Fibroblast of skin of abdomen (primary cell): Measurements from ENCODE around the gene GALNT9.

ENCODE experiments used
- DNase-seq: peaks from one replicate; pipeline ENCODE4 v3.0.0-alpha.2; 2013

The GALNT9 gene

GRCh38 chr12:132344181-132344580, 14.8 kb upstream of the GALNT9 start:
- no peak for DNase-seq

- DNase-seq = no peak
These were observed 14.1 kb upstream of the GALNT9 start for GRCh38 chr12:132343294-132344004.

- DNase-seq = no peak
These were observed 13.2 kb upstream of the GALNT9 start for GRCh38 chr12:132342251-132343227.

- DNase-seq = no peak
These were observed 12.1 kb upstream of the GALNT9 start for GRCh38 chr12:132341318-132342050.

- no peak for DNase-seq
These were observed 11.1 kb upstream of the GALNT9 start for GRCh38 chr12:132340266-132341035.

GRCh38 chr12:132339856-132340255, 10.5 kb upstream of the GALNT9 start:
- no peak for DNase-seq

GRCh38 chr12:132338781-132339180, 9.4 kb upstream of the GALNT9 start:
- DNase-seq = no peak

GRCh38 chr12:132338311-132338710, 8.9 kb upstream of the GALNT9 start:
- DNase-seq = no peak

GRCh38 chr12:132337557-132337956, 8.2 kb upstream of the GALNT9 start:
- DNase-seq = no peak

GRCh38 chr12:132336451-132337413, 7.3 kb upstream of the GALNT9 start:
- no peak for DNase-seq

GRCh38 chr12:132335179-132335756, 5.9 kb upstream of the GALNT9 start:
- DNase-seq = no peak

GRCh38 chr12:132333766-132334165, 4.4 kb upstream of the GALNT9 start:
- no peak for DNase-seq

- DNase-seq = no peak
These were observed 3.9 kb upstream of the GALNT9 start for GRCh38 chr12:132333273-132333672.

- no peak for DNase-seq
These were observed 1.1 kb upstream of the GALNT9 start for GRCh38 chr12:132330549-132330881.

- no peak for DNase-seq
These were observed 545 bp upstream of the GALNT9 start for GRCh38 chr12:132329720-132330548.

GRCh38 chr12:132328282-132329029, 933 bp downstream of the GALNT9 start:
- no peak for DNase-seq

GRCh38 chr12:132327336-132328171, 1.8 kb downstream of the GALNT9 start:
- peak; percentile 84 for DNase-seq

GRCh38 chr12:132326646-132327045, 2.7 kb downstream of the GALNT9 start:
- DNase-seq = no peak
